T-helper 2 cell treated with Interferon-gamma antibody and Interleukin-4, amounts not matched to agents 5 μg/mL and 100 μg/mL, for 36 hours (primary cell): ENCODE measurements around the gene RASSF1.
A peak's percentile ranks its signal among the peaks of the same experiment; 100 is the strongest.
"Not testable (repeated sequence)": the region's sequence is repeated elsewhere in the genome, so short reads cannot be mapped to it uniquely, and the experiment has no call there.

Experiments
- DNase-seq: peaks from one replicate; pipeline ENCODE4 v3.0.0; 2021; ENCODE audit warnings: low spot score
- H3K27ac Mint-ChIP-seq: one replicate; pipeline ENCODE4 v1.8.0; 2021; ENCODE audit warnings: mild to moderate bottlenecking, mixed read lengths
- H3K27me3 Mint-ChIP-seq: one replicate; pipeline ENCODE4 v1.8.0; 2021; ENCODE audit warnings: low read depth, mixed read lengths
- H3K36me3 Mint-ChIP-seq: one replicate; pipeline ENCODE4 v1.8.0; 2021; ENCODE audit warnings: low read depth, mixed read lengths
- H3K4me1 Mint-ChIP-seq: one replicate; pipeline ENCODE4 v1.8.0; 2021; ENCODE audit warnings: low read depth, mixed read lengths
- H3K4me3 Mint-ChIP-seq: one replicate; pipeline ENCODE4 v1.8.0; 2022; ENCODE audit warnings: mild to moderate bottlenecking, moderate library complexity, mixed read lengths
- H3K9me3 Mint-ChIP-seq: one replicate; pipeline ENCODE4 v1.8.0; 2021; ENCODE audit warnings: mixed read lengths

RASSF1 gene

DNA sequence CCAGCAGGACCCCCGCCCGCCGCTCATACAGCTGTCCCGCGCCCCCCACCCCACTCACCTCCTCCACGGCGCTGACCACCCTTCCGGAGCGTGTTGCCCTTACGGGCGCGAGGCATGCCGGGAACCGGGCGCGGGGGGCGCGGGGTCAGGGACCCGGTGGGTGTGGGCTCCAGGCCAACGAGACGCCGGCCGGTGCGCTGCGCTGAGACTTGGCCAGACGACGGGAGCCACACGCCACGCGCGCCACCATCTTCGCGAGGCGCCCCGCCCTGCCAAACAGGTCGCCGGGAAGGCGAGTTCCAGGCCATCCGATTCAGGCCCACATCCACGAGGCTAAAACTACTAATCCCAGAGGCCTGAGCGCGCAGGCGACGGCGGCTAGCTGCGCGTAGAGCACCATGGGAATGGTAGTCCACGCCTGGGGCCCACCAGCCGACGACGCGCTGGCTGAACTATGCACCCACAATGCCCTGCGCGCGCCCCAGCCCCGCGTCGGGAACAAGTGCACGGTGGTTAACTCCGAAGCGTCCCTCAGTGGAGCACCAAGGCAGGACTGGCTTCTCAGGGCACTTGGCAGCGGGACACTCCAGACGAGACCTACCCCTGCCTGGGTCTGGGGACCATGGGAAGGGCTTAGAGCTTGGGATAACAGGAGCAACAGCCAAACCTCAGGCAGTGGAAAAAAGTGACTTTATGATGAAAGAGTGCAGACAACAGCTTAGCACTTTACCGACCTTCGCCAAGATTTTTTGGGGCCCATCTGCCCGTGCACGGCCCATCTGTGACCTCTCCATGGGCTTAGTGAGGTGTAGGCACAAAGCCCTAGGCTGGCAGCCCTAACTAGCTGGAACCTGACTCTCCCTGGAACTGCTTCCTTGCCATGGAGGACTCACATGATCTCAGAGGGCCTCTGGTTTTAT lies 48.2 kb downstream of the RASSF1 start, which contains the start of gene IFRD2:
TSS of gene IFRD2 (minus strand) at position 271 of the 920 bp plus-strand sequence. CDS start at position 116, 155 bp downstream.
- Mint-ChIP-seq H3K4me1 (peaks cover 17% of the 10 kb centered on the region), H3K27ac (peak within 1 kb of the TSS; percentile 96), H3K4me3 (peak within 1 kb of the TSS; percentile 89), H3K9me3 (no peaks in the 10 kb centered on the region), H3K36me3 (peaks cover 8% of the 10 kb centered on the region), H3K27me3 (no peaks in the 10 kb centered on the region)
- peak; percentile 97 for DNase-seq

DNA sequence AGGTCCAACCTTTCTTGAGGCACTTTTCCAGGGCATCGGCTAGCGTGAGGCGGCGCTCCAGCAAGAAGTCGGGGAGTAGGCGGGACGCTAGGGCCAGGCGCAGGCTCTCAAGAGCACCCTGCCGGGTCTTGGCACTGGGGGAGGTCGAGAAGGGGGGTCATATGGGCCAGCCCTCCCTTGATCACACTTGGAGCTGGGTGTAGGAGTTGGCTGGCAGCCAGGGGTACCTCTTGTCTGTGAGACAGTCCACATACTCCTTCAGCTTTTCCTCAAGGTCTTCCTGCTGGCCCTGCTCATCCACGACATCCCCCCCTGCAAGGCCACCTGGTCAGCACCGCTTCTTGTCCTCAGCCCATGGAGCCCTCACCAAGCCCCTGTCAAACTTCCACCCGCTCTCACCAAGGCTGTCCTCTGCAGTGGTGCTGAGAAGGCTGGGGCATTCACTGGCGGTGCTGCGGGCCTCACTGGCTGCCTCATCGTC lies 50.4 kb downstream of the RASSF1 start:
- H3K27ac Mint-ChIP-seq = no peak overlapping the region
- H3K4me1 Mint-ChIP-seq = peaks cover 13% of the 10 kb centered on the region
- DNase-seq = no peak
- H3K36me3 Mint-ChIP-seq = peaks cover 6% of the 10 kb centered on the region
- H3K27me3 Mint-ChIP-seq = no peaks in the 10 kb centered on the region
- no peaks in the 10 kb centered on the region for H3K9me3 Mint-ChIP-seq
- peak overlapping the region; percentile 43 for H3K4me3 Mint-ChIP-seq

DNA sequence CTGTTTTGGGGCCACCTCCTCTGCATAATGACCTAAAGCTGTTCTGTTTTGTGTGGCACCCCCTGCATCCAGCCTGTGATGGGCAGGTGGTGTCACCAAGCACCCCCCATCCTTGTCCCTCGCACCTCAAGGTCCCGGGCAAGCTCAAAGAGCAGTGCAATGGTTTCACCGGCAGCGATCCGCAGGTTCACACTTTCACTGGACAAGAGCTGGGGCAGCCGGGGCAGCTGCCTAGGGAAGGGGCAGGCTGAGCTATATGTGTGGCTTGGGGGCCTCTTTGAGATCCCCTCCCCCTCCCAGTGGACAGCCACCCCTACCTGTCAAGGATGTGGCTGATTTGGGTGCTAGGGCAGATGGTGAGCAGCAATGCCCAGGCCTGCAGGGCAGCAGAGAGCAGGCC lies 51.5 kb downstream of the RASSF1 start:
- no peak overlapping the region for H3K27ac Mint-ChIP-seq

DNA sequence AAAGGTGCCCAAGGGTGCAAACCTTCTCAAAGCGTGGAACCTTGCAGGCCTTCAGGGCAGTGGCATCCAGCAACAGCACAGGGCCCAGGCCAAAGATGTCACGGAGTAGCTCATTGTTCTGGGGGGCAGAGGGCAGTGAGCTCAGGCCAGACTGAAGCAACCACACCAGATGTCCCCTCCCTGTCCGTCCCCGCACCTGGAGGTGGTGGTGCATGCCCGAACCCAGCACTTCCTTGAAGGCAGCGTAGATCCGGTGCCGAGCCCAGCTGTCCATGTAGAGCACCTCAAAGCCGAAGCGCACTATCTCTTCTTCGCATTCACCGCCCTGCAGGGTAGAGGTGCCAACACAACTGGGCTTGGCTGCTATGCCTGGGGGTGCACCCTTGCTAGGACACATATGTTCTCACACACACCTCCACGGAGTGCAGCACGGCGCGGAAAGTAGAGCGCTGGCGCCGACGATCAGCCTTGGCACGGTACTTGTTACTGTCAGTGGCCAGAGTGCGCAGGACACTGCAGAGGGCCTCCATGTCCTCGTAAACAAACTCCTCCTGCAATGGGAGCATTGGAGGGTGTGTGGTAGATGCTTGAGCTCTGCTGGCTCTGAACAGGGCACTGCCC lies 52.1 kb downstream of the RASSF1 start:
- Mint-ChIP-seq H3K36me3 (peaks cover 6% of the 10 kb centered on the region), H3K9me3 (no peaks in the 10 kb centered on the region), H3K4me3 (no peak overlapping the region), H3K27me3 (no peaks in the 10 kb centered on the region), H3K4me1 (peaks cover 13% of the 10 kb centered on the region), H3K27ac (no peak overlapping the region)
- DNase-seq = no peak

More for the DNA sequence above, 51.5 kb downstream of the RASSF1 start:
- no peak for DNase-seq
- peaks cover 13% of the 10 kb centered on the region for H3K4me1 Mint-ChIP-seq
- no peaks in the 10 kb centered on the region for H3K27me3 Mint-ChIP-seq
- H3K9me3 Mint-ChIP-seq = no peaks in the 10 kb centered on the region
- no peak overlapping the region for H3K4me3 Mint-ChIP-seq
- H3K36me3 Mint-ChIP-seq = peaks cover 6% of the 10 kb centered on the region

DNA sequence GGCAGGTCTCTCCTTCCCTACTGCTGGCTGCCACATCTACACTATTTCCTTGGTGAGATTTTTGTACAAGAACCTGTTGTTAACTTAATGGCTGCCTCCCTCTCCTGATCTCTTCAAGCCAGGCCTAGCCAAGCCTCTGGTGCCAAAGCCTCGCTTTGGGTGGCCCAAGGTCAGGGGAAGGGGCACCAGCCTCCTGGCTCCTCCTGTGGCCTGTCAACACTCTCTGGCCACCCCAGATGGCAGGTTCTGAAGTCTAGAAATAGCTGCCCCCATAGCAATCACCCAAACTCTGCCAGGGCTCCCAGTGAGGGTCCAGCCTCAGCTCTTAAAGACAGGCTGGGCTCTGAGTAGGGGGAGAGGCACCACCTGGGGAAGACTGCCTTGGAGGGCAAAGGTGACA lies 53.4 kb downstream of the RASSF1 start:
- Mint-ChIP-seq H3K27ac (no peak overlapping the region), H3K9me3 (no peaks in the 10 kb centered on the region), H3K4me1 (peaks cover 6% of the 10 kb centered on the region), H3K4me3 (no peak overlapping the region), H3K36me3 (peaks cover 6% of the 10 kb centered on the region), H3K27me3 (no peaks in the 10 kb centered on the region)
- DNase-seq = no peak

DNA sequence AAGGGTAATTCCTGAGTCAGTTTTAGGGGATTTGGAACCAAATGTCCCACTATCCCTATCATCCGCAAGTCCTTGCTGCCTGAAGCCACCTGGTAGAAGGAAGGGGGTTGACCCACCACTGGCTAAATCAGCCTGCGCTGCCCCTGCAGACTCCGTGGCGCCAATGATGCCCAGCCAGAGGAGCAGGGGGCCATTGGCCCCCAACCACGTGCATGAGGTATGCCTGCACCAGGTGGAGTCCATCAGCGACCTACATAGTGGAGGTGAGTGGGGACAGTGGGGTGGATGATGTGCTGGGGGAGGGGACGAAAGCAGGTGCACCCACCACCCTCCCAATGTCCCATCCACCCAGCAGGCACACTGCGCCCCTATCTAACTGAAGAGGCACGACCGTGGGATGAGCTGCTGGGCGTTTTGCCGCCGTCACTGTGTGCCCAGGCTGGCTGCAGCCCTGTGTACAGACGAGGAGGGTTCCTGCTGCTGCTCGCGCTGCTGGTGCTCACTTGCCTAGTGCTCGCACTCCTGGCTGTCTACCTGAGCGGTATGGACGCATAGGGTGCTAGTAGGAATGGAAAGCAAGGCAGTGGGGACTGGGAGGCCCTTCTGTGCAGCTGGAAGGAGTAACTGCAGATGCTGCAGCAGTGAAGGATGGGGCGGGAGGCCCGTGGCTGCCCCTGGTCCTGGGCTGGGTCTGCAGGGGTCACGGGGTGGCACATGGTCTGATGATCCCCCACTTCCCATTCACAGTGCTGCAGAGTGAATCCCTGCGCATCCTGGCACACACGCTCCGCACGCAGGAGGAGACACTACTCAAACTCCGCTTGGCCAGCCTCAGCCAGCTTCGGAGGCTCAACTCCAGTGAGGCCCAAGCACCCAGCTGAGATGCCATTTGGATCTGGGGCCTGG lies 54.1 kb downstream of the RASSF1 start:
- H3K9me3 Mint-ChIP-seq = no peaks in the 10 kb centered on the region
- no peak overlapping the region for H3K27ac Mint-ChIP-seq
- H3K36me3 Mint-ChIP-seq = peaks cover 6% of the 10 kb centered on the region
- H3K4me3 Mint-ChIP-seq = no peak overlapping the region
- peaks cover 6% of the 10 kb centered on the region for H3K4me1 Mint-ChIP-seq
- H3K27me3 Mint-ChIP-seq = no peaks in the 10 kb centered on the region
- no peak for DNase-seq

DNA sequence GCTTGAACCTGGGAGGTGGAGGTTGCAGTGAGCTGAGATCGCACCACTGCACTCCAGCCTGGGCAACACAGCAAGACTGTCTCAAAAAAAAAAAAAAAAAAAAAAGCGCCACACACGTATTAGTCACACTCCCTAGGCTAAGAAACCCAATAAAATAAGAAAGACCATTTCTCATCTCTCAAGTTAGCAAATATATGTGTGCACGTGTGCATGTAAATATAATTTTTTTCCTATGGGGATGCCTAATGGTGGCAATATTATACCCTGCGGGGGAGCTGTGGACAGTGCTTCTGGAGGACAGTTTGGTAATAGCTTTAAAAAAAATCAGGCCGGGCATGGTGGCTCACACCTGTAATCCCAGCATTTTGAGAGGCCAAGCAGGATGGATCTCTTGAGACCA lies 56.5 kb downstream of the RASSF1 start:
- H3K9me3 Mint-ChIP-seq, H3K27me3 Mint-ChIP-seq, H3K4me3 Mint-ChIP-seq, H3K36me3 Mint-ChIP-seq, DNase-seq, H3K4me1 Mint-ChIP-seq, H3K27ac Mint-ChIP-seq: not testable (repeated sequence)
